Measurements from ENCODE around the gene TMEM214.
"Not testable (repeated sequence)": the region's sequence is repeated elsewhere in the genome, so short reads cannot be mapped to it uniquely, and the experiment has no call there.

TMEM214 gene

GRCh38 chr2:27070653-27071276 is 38.0 kb downstream of the TMEM214 start:
- no peak for DNase-seq (ENCODE audit: low spot score)

- DNase-seq (ENCODE audit: low spot score): peak; percentile 93
Measured at GRCh38 chr2:27071277-27071989, 38.7 kb downstream of the TMEM214 start, which contains the start of gene OST4. OST4 (minus strand) TSS chr2:27071654.

GRCh38 chr2:27071990-27072830 is 39.4 kb downstream of the TMEM214 start:
- DNase-seq (ENCODE audit: low spot score): no peak

- no peak for DNase-seq (ENCODE audit: low spot score)
Measured at GRCh38 chr2:27072920-27073319, 40.2 kb downstream of the TMEM214 start.

GRCh38 chr2:27073782-27074181 is 41.0 kb downstream of the TMEM214 start:
- DNase-seq (ENCODE audit: low spot score): no peak

GRCh38 chr2:27074738-27075565 is 42.2 kb downstream of the TMEM214 start:
- DNase-seq (ENCODE audit: low spot score): peak; percentile 80

- not testable (repeated sequence) for DNase-seq (ENCODE audit: low spot score)
Measured at GRCh38 chr2:27075566-27075871, 42.8 kb downstream of the TMEM214 start.

GRCh38 chr2:27076323-27076722 is 43.6 kb downstream of the TMEM214 start:
- no peak for DNase-seq (ENCODE audit: low spot score)

- DNase-seq (ENCODE audit: low spot score): no peak
Measured at GRCh38 chr2:27077231-27077630, 44.5 kb downstream of the TMEM214 start.

- no peak for DNase-seq (ENCODE audit: low spot score)
Measured at GRCh38 chr2:27078267-27079194, 45.8 kb downstream of the TMEM214 start, which contains the start of gene EMILIN1. EMILIN1 (plus strand) TSS chr2:27078615; CDS start chr2:27079066, 451 bp downstream.

- DNase-seq (ENCODE audit: low spot score): no peak
Measured at GRCh38 chr2:27079233-27080139, 46.7 kb downstream of the TMEM214 start.

- no peak for DNase-seq (ENCODE audit: low spot score)
Measured at GRCh38 chr2:27080140-27080469, 47.3 kb downstream of the TMEM214 start.

- no peak for DNase-seq (ENCODE audit: low spot score)
Measured at GRCh38 chr2:27080603-27080936, 47.8 kb downstream of the TMEM214 start.

GRCh38 chr2:27081984-27082772 is 49.4 kb downstream of the TMEM214 start:
- DNase-seq (ENCODE audit: low spot score): no peak

GRCh38 chr2:27082773-27083409 is 50.1 kb downstream of the TMEM214 start:
- DNase-seq (ENCODE audit: low spot score): no peak

- DNase-seq (ENCODE audit: low spot score): no peak
Measured at GRCh38 chr2:27083410-27084296, 50.9 kb downstream of the TMEM214 start.

GRCh38 chr2:27084297-27085061 is 51.7 kb downstream of the TMEM214 start:
- no peak for DNase-seq (ENCODE audit: low spot score)

All from NAMALWA (cell line).